OCI-LY1 (cell line): ENCODE results near the gene NT5M.

Experiments
- EZH2 ChIP-seq: fragments of 200-600 bp; sonication (generic), shearing (Covaris generic); IDR thresholded peaks from 2 replicates; pipeline ENCODE4 v1.8.0; 2017; ENCODE audit warnings: borderline replicate concordance, mixed run types, mild to moderate bottlenecking, antibody characterized with exemption, low read length, moderate library complexity, mixed read lengths
- TF ChIP-seq, protein P1 (sequence below): fragments of 200-600 bp; sonication (generic), shearing (Covaris generic); IDR thresholded peaks from 2 replicates; pipeline ENCODE4 v1.5.1; 2017; ENCODE audit warnings: mild to moderate bottlenecking, antibody characterized with exemption, low read length, moderate library complexity, mixed read lengths

DNA sequence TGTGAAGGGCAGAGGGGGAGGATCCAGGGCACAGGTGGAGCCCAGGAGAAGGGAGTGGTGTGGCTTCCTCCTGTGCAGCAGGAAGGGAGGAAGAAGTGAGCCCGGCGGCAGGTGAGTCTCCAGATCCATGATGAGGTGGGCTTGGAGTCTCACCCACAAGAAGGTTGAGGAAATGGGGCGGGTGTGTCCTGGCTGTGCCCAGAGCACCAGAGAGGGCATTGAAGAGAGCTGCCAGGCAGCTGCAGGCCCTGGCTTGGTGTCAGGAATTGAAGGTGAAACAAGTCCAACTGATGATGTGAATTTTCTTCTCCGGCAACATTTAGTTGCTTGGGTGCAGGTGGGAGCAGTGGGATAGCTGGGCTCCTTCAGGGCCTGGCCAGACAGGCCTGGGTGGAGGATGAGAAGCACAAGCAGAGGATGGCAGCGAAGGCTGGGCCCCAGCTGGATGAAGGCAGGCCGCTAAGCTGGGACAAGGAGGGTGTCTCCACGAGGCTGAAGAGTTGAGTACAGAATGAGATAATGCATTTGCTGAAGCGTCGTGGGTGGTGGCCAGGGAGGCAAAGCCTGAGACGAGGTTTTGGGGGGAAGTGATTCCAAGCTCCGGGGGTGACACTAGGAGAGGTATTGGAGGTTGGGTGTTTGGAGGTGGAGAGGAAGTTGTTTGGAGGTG, 18.3 kb downstream of the NT5M start:
- TF ChIP-seq, protein P1, sequence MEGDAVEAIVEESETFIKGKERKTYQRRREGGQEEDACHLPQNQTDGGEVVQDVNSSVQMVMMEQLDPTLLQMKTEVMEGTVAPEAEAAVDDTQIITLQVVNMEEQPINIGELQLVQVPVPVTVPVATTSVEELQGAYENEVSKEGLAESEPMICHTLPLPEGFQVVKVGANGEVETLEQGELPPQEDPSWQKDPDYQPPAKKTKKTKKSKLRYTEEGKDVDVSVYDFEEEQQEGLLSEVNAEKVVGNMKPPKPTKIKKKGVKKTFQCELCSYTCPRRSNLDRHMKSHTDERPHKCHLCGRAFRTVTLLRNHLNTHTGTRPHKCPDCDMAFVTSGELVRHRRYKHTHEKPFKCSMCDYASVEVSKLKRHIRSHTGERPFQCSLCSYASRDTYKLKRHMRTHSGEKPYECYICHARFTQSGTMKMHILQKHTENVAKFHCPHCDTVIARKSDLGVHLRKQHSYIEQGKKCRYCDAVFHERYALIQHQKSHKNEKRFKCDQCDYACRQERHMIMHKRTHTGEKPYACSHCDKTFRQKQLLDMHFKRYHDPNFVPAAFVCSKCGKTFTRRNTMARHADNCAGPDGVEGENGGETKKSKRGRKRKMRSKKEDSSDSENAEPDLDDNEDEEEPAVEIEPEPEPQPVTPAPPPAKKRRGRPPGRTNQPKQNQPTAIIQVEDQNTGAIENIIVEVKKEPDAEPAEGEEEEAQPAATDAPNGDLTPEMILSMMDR: no peak
- no peak for TF ChIP-seq EZH2
